Glomerular endothelial cell (primary cell): Measurements from ENCODE around the gene IZUMO1. TPM values are rescaled to one million over a fixed set of nuclear protein-coding genes. Genes with fewer than 3 reads are reported as not detected.
"Not testable (repeated sequence)": the region's sequence is repeated elsewhere in the genome, so short reads cannot be mapped to it uniquely, and the experiment has no call there.

Source experiments
- DNase-seq: peaks from one replicate; pipeline ENCODE4 v3.0.0-alpha.2; 2011; ENCODE audit warnings: low read depth, low spot score; ENCODE audit errors: extremely low read depth
- total RNA-seq: library from RNA; depleted of rRNA; stranded (reverse); fragments of >200 nt; gene quantifications from 2 replicates; pipeline ENCODE4 v1.2.3, GENCODE V29; 2015

The IZUMO1 gene
- total RNA-seq, 1 donor from 2014 or later: not detected

DNA sequence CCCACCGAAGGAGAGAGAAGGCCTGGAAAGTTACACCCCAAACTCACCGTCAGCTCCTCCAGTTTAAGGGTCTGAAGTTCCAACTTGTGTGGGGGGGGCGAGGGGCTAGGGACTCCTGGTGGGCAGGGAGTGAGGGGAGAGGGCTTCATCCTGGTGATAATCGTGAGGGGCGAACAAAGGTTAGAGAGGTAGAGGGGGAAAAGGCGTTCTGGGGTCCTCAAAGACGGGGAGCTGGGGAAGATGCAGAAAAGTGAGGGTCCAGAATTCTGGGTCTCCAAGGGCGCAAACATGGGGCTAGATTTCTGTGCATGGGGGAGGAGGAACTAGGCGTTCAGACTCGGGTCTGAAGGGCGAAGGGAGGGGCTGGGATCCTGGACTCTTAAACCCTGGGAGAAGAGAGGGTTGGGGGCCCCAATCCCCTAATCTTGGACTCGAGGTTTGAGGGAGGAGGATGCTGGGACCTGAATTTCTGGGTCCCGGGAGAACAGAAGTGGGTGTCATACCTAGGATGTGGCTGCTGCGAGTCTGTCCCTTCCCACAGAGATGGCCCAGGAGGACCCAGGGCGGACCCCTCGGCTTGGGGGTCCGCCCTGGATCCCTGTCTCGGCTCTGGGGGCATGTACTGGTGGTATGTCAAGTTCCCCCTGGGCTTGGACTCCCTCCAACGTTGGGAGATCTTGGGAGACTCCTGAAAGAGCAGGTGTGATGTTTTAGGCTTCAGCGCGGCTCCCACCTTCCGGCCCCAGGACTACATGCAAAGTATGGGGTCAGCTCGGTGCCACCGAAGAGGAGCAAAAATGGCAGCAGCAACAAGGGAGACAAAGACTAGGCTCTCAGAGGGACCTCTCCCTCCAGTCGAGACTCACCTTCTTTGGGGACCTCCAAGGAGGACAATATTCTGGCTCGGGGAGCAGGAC is 31.7 kb downstream of the IZUMO1 start:
- DNase-seq: no peak

DNA sequence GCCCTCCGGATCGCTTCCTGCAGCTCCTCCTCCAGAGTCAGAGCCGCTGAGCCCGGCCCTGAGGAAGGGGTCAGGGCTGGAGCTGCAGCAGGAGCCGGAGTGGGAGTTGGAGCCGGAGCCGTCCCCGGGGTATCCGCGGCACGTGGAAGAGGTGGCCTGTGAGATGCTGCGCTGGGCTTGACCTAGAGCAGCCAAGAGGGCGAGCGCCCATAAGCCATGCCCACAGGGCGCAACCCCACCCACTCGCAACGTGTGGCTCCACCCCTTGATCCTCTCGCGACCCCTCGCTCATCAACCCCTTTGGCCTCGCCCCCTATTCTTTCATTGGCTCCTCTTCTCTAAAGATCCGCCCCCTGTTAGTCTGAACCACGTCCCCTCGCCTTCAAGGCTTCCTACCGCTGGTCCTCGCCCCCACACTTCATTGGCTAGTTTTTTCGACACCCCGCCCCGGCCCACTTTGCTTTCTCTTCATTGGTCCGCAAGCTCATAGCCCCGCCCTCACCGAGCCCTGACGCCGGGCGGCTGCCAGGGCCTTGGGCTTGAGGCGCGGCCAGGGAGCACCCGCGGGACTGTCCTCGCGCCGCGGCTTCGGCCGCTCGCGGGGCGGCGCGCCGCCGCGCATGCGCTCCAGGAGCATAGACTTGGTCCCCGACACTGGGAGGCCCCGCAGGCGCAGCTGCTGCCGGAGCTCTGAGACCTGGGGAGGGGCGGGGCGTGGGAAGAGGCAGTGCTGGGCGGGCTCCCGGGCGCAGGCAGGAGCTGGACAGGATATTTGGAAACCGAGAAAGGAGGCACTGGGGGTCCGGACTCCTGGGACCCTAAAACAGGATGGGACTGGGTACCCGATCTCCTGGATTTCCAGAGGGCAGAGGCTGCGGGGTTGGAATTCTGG is 32.6 kb downstream of the IZUMO1 start:
- DNase-seq: peak; percentile 96

DNA sequence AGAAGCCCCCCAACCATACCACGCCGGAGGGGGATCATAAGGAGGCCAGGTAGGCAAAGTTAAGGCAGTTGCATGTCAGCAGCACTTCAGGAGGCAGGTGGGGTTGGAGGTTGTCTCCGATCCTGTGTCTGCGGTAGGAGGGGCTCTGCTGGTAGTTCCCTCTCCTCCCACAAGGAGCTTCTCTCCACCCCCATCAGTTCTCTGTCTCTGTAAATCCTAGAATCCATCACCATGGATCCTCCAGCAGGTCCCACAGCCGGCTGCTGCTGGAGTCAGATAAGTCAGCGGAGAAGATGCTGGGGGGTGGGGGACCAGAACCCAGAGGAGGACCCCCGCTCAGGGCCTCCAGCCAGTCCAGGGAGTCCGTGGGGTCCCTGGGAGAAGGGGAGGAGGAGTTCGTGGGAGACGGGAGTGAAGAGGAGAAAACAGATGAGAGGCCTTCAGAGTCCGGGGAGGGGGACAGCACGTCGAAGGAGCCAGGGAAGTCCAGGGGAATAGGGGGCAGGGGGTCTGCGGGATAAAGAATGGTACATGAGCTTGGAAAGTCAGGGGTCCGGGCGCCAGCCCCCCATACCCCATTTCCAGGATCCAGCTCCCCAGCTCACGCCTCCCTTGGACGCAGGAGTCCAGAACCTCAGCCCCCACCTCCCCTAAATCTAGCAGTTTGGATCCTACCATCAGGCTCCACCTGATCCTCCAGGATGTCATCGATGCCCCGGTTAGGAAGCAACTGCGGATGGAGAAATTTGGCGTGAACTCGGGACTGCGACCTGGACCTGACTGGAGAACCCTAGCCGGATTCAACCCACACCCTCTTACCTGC is 33.5 kb downstream of the IZUMO1 start:
- DNase-seq: no peak

DNA sequence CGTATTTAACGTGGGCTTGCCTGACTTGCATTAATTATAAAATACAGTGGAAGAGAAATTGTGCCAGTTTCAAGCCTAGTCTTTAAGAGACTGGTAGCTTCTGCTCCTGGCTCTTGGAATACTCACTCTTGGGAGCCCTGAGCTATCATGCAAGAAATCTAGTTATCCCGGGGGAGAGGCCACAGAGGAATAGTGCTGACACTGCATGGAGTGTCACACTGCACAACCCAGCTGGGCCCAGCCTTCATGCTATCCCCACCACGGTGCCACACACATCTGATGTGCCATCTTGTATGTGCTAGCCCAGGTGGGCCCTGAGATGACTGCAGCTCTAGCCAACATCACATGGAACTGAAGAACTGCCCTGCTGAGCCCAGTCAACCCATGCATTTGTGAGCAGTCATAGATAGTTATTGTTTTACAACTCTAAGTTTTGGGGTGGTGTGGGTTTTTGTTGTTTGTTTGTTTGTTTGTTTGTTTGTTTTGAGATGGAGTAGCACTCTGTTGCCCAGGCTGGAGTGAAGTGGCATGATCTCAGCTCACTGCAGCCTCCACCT is 35.5 kb downstream of the IZUMO1 start:
- no peak for DNase-seq

DNA sequence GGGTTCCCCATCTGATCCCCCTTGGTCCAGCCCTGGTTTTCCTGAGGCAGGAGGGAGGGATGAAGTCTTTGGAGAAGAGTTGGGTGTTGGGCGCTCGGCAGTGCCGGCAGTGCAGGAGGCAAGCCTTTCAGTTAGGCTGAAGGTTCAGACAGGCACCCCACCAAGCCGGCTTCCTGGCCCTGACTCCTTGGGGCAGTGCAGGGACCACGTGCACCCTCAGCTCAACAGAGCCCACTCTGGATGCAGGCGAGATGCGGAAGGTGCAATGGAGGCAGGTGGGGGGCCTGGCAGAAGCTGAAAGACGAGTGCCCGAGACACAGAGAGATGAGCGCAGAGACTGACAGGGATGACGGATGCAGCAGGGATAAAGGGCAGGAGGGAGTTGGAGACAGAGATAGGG is 38.2 kb downstream of the IZUMO1 start:
- DNase-seq: no peak

DNA sequence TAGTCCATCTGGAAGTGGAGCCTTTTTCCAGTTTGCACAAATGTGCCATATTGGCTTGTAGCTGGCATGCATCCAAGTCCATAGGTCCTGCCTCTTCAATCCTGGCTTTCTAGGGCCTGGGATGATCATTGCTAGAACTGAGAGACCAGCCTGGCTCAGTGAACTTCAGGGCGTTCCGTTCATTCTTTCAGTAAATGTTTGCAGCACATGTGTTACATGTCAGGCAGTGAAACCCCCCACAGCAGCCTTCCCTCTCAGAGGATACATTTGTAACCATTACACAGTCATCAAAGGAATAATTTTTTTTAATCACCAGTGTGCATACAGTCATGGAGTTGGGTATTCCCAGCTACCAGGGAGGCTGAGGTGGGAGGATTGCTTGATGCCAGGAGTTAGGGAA is 41.3 kb downstream of the IZUMO1 start:
- DNase-seq: no peak

DNA sequence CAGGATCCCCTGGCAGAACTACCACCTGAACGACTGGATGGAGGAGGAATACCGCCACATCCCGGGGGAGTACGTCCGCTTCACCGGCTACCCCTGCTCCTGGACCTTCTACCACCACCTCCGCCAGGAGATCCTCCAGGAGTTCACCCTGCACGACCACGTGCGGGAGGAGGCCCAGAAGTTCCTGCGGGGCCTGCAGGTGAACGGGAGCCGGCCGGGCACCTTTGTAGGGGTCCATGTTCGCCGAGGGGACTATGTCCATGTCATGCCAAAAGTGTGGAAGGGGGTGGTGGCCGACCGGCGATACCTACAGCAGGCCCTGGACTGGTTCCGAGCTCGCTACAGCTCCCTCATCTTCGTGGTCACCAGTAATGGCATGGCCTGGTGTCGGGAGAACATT is 43.4 kb downstream of the IZUMO1 start:
- no peak for DNase-seq

DNA sequence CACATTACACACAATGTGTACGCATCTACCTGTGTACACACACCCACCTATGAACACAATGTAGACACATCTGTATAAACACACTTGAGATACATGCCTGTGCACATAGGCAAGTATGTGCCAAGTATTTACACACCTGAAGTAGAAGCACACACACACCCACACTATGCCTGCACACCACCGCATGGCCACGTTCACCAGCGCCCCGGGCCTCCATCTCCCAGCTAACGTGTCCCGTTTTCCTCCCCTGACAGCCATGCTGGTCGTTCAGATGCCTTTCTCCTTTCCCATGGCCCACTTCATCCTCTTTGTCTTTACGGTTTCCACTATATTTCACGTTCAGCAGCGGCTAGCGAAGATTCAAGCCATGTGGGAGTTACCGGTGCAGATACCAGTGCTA is 44.0 kb downstream of the IZUMO1 start:
- DNase-seq: no peak

DNA sequence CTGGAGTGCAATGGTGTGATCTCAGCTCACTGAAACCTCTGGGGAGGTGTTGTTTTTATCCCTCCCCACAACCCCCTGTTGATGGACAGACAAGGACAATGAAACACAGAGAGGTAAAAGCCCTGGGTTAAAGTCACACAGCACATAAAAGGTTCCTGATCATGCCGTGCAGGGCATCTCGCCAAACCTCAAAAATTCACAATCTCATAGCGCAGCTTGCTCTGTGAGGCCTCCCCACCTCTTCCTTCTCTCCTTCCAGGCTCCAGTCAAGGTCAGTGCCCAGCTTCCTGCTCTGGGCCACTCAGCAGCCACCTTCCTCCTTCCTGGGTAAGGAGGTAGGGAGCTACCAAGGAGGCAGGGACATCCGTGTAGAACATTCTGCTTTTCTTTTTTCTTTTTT is 48.7 kb downstream of the IZUMO1 start:
- DNase-seq: no peak

DNA sequence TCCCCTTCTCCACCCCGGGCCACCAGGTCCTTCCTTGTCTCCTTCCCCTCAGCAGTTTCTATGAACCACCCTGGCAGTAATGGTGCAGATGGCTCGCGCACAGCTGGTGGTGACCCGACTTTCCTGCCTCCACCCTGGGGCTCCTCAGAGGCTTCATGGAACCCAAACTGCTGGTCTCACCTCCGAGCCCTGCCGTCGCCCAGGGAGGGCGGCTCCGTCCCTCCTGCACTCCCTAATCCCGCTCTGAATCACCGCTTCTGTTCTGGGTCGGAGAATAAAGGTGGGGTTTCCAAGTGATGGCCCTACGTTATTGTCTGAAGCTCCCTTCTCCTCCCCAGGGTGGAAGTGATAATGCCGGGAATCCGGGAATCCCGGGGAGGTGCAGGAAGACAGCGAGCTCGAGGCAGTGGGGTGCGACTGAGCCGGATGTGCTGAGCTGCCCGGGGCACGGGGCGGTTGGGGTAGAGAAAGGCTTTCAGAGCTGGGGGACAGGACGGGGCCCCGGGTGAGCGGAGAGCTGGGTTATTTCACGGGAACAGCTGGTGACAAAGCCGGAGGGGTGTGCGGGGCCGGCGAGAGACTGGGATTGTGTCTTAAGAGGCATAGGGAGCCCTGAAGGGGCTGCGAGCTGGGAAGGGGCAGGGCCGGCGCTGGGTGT is 50.2 kb downstream of the IZUMO1 start:
- no peak for DNase-seq

DNA sequence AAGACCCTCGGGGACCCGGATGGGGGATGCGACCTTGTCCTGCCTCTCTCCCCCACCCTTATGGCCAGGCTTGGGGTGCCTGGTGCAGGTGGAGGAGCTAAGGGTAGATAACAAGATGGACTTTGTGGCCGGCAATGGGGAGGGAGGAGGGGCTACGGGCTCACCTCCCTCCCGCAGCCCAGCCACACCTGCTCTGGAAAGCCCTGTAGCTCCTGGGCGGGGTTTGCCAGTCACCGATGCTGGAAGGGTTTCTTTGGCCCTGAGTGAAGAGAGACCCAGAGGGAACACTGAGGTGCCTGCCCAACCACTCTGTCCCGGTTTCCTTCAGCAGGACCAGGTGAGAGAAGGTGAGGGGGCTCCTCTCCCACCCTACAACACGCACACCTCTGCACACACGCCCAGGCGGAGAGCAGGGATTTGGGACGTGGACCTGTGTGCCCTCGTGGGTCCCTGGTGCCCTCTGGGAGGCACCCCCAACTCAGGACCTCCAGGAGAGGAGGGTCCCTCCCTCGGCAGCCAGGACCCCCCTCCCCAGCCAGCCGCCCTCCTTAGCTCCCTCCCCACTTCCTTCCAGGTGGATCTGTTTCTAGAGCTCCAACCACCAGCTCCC is 50.9 kb downstream of the IZUMO1 start, which contains the start of gene FUT2:
Gene FUT2 (plus strand): TSS at position 229 of the 610 bp plus-strand sequence. CDS start 6,986 bp downstream, outside the sequence.
- DNase-seq: no peak

DNA sequence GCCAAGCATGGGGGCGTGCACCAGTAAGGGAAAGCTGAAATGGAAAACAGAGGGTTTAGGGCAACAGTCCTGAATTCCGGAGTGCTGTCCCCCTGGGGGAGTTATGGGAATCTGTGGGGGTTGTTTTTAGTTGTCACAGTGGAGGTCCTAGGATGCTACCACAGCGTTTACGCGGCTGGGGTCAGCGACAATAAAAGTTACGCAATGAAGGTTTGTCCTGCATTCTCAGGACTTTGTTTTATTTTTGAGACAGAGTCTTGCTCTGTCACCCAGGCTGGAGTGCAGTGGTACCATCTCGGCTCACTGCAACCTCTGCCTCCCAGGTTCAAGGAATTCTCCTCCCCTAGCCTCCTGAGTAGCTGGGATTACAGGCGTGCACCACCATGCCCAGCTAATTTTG is 53.1 kb downstream of the IZUMO1 start:
- DNase-seq: not testable (repeated sequence)

Other genes starting within 250 kb of the IZUMO1 start
- gene LMTK3, start 235.1 kb downstream of the IZUMO1 start, total RNA-seq: not detected in 2 replicates
- gene SULT2B1, start 194.7 kb downstream of the IZUMO1 start, total RNA-seq: 0.19 TPM in 1 of 2 replicates, not detected in the other
- gene SPACA4, start 140.2 kb downstream of the IZUMO1 start, total RNA-seq: not detected in 2 replicates
- not detected in 2 replicates for gene FAM83E, start 131.8 kb downstream of the IZUMO1 start, total RNA-seq
- gene RPL18, start 127.7 kb downstream of the IZUMO1 start, total RNA-seq: 1,686 and 2,007 TPM in 2 replicates
- gene SPHK2, start 127.4 kb downstream of the IZUMO1 start, total RNA-seq: 8.9 and 21.2 TPM in 2 replicates
- gene DBP, start 109.5 kb downstream of the IZUMO1 start, total RNA-seq: 2.9 and 4.1 TPM in 2 replicates
- gene CA11, start 100.7 kb downstream of the IZUMO1 start, total RNA-seq: 2.6 and 3.2 TPM in 2 replicates
- gene NTN5, start 73.9 kb downstream of the IZUMO1 start, total RNA-seq: 1.4 and 1.8 TPM in 2 replicates
- not detected in 2 replicates for gene FUT2, start 50.9 kb downstream of the IZUMO1 start, total RNA-seq
- 0.29 and 1.6 TPM in 2 replicates for gene MAMSTR, start 27.2 kb downstream of the IZUMO1 start, total RNA-seq
- gene RASIP1, start 6.3 kb downstream of the IZUMO1 start, total RNA-seq: 153 and 158 TPM in 2 replicates
- 6.1 and 6.4 TPM in 2 replicates for gene FUT1, start 5.7 kb upstream of the IZUMO1 start, total RNA-seq
- gene FGF21, start 8.6 kb upstream of the IZUMO1 start, total RNA-seq: not detected in 2 replicates
- gene BCAT2, start 64.1 kb upstream of the IZUMO1 start, total RNA-seq: 53.3 and 71.8 TPM in 2 replicates
- gene HSD17B14, start 89.6 kb upstream of the IZUMO1 start, total RNA-seq: 38.8 and 39.6 TPM in 2 replicates
- 2.4 and 4.0 TPM in 2 replicates for gene PLEKHA4, start 121.7 kb upstream of the IZUMO1 start, total RNA-seq
- gene PPP1R15A, start 125.5 kb upstream of the IZUMO1 start, total RNA-seq: 74.2 and 82.8 TPM in 2 replicates
- 0.19 TPM in 1 of 2 replicates, not detected in the other for gene TULP2, start 151.8 kb upstream of the IZUMO1 start, total RNA-seq
- gene NUCB1, start 153.4 kb upstream of the IZUMO1 start, total RNA-seq: 446 and 494 TPM in 2 replicates
- not detected in 2 replicates for gene DHDH, start 186.8 kb upstream of the IZUMO1 start, total RNA-seq
- gene BAX, start 208.0 kb upstream of the IZUMO1 start, total RNA-seq: 208 and 237 TPM in 2 replicates
- 2,985 and 5,472 TPM in 2 replicates for gene FTL, start 218.4 kb upstream of the IZUMO1 start, total RNA-seq
- 40.0 and 41.5 TPM in 2 replicates for gene GYS1, start 246.4 kb upstream of the IZUMO1 start, total RNA-seq
- gene RUVBL2, start 247.0 kb upstream of the IZUMO1 start, total RNA-seq: 132 and 133 TPM in 2 replicates